Globus pallidus (tissue), 1 donor: ENCODE data around the gene RBCK1.
"Not testable (repeated sequence)": the region's sequence is repeated elsewhere in the genome, so short reads cannot be mapped to it uniquely, and the experiment has no call there.

Source experiments
- DNase-seq: peaks from one replicate; pipeline ENCODE4 v3.0.0-alpha.2; 2015; ENCODE audit warnings: low spot score

The RBCK1 gene

DNA sequence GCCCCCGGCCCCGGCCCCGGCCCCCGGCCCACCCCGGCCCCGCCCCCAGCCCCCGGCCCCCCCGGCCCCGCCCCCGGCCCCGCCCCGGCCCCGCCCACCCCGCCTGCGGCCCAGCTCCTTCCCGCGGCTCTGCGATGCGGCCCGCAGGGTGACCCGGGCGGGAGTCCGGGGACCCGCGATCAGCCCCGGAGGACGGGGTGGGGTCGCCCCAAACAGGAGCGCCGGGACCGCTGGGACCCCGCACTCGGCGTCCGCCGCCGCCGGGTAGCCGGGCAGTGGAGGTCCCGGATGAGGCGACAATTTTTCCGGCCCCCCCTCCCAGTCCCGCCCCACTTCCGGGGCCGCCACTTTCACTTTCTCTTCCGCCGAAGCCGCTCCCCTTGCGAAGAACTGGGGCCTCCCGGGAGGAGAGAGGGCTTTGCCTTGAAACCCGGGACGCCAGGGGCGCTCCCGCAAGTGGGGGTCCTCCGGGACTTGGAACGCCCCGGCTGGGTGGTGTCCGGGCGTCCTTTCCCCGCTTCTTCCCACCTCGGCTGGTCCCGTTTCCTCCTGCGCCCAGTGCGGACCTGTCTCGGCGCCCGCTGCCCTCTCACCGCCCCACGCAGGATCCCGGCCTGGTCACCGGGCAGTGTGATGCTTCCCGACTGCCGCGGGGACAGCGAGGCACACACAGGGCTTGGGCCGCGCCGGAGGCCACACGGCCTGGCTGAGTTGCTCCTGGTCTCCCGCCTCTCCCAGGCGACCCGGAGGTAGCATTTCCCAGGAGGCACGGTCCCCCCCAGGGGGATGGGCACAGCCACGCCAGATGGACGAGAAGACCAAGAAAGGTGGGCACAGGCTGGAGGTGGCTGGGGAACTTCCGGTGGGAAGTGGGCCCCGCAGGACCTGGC, at the start of gene RBCK1:
RBCK1 (plus strand) TSS at position 347 of the 890 bp plus-strand sequence; CDS start at position 806, 459 bp downstream.
- DNase-seq, result peak; percentile 79

DNA sequence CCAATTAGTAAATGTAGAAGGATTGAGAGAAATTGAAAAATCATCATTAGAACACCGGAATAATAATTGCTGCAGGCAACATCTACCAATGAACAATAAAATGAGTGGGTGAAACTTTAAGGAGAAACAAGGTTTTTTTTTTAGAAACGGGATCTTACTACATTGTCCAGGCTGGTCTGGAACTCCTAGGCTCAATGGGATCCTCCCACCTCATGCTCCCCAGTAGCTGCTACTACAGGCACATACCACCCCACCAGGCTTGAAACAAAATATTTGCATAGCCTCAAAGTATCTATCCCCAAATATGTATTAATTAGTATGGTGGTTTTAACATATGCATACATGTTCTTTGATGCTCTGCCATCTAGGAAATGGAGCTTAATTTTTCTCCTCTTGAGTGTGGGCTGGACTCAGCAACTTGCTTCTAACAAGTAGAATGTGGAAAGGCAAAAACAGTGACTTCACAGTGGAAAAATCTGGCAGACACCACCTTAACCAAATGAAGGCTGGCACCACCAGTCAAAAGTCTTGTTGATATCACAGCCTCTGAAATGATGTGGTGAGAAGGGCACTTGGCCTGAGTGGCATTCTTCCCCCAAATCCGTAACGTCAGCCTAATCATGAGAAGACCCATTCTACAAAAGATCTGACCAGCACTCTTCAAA, 49.1 kb upstream of the RBCK1 start:
- DNase-seq, result no peak

DNA sequence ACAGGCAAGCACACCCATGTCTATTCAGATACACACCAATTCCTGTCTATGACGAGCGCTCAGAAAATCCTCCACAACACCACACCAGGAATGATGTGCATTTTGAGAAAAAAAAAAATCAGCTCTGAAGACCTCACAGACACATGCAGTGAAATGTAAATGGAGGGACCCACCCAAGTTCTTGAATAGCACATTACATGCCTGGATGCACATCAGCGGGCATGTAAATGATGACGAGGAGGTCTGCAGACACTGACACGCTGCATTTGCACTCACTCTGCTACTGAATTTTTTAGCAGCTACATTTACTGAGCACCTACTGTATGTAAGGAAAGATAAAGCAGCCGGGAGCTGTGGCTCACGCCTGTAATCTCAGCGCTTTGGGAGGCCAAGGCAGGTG, 46.5 kb upstream of the RBCK1 start:
- DNase-seq, result no peak

DNA sequence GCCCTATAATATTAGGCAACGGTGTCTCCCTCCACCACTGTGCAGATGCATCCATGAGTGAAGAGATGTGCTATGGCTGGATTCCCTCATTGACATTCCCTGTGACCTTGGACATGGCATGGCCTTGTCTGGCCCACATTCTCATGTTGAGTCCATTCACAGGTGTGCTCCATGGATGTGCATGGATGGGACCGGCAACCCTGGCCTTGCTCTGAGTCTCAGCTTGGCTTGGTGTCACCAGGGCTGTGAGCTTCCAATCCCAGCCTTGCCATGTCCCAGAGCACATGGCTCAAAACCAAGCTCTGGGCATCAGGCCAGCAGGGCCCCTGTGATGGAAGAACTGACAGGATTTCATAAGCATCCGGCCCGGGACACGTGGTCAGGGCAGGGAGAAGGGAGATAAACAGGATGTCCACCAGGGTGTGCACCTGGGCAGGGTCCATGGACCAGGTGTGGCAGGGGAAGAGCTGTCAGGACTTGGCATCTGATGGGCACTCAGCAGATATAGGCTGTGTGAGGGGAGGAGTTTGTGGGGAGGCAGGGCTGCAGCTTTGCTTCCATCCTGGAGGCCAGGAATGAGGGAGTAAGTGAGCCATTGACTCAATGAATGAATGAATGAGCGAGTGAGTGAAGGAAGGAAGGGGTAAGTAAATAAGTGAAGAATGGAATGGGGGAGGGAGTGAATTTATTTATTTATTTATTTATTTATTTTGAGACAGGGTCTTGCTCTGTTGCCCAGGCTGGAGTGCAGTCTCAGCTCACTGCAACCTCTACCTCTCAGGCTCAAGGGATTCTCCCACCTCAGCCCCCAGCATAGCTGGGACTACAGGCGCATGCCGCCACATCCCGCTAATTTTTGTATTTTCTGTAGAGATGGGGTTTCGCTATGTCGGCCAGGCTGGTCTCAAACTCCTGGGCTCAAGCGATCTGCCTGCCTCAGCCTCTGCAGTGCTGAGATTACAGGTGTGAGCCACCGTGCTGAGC, 45.5 kb upstream of the RBCK1 start:
- peak; percentile 53 for DNase-seq

DNA sequence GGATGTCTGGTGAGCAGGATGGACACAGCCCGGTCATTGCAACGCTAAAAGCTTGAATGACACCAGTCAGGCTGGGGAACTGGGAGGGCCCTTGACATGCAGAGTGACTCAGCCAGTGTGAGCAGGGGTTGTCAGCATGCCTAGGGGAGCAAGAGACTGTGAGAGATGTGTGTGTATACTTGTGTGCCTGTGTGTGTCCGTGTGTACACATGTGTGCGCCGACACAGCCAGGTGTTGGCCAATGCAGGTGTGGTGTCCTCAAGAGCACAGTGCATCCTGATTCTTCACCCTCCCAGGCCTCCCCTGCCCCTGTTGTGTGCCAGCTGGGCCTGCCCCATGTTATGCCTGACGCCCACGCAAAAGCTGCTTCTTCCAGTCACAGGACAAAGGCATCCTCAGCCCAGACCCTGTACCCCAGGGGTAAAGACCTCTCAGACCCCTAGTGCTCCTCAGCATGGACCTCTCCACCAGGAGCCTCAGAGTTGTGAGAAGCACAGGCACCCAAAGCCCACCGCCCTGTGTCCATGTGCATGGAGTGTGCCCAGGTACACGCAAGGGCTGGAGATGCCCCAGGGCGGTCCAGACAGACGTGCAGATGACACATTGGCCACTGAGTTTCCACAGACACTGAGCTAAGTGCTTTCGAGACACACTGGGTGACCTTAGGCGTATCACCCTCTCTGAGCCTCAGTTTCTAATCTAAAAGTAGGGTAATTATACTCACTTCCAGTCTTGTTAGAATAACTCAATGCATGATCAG, 44.6 kb upstream of the RBCK1 start:
- DNase-seq, result no peak

DNA sequence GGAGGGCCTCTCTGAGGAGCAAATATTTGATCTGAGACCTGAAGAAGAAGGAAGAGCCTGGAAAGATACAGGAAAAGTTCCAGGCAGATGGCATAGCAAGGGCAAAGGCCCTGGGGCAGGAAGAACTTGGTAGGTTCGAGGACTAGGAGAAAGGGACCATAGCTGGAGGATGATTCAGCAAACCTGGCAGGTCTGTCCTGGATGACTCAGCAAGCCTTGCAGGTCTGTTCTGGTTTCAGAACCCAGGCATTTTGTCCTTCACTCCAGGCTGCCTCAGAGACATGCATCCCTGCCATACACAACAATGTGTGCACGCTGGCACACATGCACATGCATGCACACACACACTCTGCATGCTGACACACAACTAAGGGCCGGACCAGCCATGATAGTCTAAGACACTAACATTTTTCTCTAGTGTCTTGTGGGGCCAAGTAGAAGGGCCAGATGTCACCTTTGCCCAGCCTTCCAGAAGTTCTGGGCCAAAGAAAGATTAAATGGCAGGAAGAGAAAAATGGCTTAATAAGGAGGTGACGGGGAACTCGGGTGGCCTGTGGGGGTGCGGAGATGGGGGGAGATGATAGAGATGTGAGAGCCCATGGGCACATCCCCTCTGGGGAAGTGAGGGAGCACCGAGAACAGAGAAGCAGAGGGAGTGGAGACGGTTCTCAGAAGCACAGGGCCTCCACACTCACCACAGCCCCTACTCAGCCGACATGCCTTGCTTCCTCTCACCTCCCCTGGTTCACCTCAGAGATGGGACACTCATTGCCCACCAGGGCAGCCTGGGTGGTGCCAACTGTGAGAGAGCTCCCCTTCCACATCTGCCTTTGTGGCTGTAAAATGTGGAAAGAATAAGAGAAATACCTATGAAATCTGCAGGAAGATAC, 42.9 kb upstream of the RBCK1 start:
- DNase-seq, result no peak

DNA sequence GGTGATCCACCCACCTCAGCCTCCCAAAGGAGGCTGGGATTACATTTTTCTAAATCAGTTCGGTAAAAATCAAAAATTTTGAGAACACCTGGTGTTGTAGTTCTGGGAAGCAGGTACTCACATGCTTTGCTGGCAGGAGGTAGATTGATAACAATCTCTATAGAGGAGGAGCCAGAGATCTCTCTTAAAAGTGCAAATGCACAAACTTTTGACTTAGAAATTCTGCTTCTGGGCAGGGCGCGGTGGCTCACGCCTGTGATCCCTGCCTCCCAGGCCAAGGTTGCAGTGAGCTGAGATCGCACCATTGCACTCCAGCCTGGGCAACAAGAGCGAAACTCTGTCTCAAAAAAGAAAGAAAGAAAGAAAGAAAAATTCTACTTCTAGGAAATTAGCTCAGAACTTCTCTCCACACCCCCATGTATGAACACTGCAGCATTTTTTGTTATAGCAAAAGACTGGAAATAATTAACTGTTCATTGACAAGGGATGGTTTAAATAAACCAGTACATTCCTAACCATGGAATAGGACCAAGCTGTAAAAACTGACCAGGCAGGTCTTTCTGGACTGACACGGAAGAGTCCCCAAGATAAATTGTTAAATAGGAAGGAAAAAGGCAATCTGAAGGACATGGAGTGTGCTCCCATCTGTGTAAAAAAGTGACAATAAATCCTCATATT, 41.9 kb upstream of the RBCK1 start:
- DNase-seq, result no peak

DNA sequence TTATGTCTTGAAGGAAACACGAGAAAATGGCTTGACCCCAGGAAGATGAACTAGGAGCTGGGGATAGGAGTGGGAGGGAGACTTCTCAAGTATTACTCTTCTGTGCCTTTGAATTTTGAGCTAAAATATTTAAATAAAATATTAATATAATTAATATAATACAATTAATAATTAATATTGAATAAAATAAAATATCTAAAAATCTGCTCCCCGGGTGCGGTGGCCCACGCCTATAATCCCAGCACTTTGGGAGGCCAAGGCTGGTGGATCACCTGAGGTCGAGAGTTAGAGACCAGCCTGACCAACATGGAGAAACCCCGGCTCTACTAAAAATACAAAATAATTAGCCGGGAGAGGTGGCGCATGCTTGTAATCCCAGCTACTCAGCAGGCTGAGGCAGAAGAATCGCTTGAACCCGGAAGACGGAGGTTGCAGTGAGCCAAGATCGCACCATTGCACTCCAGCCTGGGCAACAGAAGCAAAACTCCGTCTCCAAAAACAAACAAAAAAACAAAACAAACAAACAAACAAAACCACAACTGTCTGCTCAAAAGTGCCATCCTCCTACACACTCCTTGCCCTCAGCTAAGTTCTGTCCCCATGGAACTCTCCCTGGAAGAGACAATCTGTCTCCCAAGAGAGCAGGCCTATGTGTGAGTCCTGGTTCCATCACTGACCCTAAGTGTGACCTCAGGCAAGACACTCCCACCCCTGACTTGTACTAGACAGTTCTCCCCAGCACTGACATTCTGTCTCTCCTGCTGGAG, 41.2 kb upstream of the RBCK1 start:
- DNase-seq, result no peak

DNA sequence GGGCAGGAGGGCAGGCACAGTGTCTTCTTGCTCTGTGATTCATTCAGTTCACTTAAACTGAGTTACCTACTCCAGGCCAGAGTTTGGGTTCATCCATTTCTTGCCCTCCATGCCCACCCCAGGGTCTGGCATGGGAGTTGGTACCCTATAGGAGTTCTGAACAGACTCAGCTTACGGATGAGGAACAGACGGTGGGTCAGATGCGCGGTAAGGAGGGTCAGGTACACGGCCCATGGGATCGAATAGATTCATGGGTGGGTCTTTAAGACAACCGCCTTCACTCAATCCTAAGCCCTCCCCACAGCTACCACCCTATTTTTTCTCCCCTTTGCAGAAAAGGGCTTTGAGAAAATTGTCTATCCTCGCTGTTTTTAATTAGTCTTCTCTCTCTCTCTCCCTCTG, 40.6 kb upstream of the RBCK1 start:
- DNase-seq, result no peak

DNA sequence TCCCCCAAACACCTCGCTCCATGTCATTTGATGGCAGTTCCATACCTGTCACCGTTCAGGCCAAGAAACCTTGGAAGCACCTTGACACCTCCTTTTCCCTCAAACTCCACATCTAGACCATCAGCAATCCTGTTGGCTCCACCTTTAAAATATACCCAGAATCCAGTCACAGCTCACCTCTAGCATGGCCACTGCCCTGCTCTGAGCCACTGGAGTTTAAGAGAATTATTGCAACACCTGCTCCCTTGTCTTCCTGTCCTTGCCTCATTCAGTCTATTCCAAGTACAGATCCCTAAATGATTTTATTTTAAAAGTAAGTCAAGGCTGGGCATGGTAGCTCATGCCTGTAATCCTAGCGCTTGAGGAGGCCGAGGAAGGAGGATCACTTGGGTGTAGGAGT, 39.2 kb upstream of the RBCK1 start:
- no peak for DNase-seq

DNA sequence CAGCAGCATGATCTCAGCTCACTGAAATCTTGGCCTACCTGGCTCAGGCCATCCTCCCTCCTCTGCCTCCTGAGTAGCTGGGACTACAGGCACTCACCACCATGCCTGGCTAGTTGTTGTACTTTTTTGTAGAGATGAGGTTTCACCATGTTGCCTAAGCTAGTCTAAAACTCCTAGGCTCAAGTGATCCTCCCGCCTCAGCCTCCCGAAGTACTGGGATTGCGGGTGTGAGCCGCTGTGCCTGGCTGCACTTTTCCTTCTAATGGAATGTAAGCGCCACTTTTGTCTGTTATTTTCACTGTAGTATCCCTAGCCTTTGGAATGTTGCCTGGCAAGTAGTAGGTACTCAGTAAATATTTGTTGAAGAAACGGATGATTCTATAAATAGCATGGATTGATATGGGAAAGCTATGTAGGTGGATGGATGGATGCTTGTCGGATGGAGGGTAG, 37.9 kb upstream of the RBCK1 start:
- DNase-seq, result no peak

DNA sequence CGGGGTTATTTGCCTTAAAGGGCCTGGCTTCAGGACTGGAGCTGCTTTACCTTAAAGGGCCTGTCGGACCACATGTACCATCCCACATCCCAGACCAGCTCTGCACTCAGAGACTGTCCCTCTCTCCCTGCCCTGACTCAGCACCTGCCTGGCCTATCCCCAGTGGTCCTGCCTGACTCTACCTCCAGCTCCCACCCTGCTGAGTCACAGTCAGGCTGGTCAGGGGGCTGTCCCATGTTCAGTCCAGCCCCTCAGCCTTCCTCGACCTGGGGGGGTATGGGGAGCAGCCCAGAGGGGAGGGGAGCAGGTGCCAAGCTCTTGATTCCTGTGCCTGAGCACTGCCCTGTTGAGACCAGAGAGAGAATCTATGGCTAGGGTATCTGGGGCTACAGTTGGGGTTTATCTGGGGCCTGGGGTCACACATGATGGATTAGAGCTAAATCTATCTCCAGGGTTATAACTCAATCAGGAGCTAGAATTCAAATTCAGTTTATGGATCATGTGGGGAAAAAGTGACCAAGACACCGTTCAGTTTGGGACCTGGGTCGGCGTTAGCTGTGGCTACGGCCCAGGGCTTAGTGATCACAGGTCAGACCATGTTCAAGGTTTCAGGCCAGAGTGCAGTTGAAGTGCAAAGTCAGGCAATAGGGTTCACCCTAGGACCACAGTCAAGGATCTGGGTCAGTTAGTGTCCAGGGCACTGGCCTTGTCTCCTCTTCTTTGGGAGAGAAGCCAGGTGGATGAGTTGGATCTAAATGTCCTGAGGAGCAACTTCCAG, 36.9 kb upstream of the RBCK1 start:
- no peak for DNase-seq

DNA sequence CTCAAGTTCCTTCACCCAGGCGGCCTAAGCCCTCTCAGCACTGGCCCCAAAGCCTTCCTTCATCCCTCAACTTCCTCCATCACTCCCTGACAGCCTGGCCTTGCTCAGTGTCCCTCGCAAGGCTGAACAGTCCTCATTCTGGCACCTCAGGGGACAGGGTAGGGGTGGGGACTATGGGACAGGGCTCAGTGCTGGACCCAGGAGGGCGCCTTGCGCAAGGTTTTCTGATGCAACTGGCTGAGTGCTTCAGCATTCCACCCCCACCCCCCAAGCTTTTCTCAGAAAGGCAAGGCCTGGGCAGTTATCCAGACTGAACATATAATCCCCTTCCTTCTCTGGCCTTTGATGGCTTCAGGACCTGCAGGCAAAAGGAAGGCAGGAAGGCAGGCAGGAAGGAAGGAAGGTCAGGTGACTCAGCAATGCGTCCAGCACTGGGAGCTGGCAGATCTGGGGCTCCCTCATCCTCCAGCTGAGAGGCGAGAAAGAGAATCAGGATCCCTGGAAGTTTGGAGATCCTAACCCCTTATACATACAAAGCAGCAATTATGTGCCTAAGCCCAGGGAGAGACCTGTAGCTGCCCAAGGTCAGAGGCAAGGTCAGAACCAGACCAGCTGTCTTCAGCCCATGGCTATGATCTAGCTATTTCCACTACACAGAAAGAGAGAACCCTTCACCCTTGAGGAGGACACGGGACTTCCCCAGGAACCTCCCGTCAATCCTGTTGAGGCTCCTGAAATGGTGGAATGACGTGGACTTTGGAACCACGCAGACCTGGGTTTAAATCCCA, 36.1 kb upstream of the RBCK1 start:
- DNase-seq, result no peak

DNA sequence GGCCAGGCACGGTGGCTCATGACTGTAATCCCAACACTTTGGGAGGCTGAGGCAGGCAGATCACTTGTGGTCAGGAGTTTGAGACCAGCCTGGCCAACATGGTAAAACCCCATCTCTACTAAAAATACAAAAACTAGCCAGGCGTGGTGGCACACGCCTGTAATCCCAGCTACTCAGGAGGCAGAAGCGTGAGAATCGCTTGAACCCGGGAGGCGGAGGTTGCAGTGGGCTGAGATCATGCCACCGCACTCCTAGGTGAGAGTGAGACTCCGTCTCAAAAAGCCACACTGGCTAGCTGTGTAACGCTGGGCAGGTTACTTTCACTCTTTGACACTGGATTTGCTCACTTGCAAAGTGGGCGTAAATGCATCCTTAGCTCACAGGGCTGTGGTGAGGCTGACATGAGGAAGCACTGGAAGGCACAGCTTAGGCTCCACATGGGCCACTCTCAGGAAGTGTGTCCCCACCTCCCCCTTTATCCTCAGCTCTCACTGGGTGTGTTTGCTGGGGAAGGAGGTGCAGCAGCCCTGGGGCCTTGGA, 35.5 kb upstream of the RBCK1 start:
- DNase-seq, result not testable (repeated sequence)

DNA sequence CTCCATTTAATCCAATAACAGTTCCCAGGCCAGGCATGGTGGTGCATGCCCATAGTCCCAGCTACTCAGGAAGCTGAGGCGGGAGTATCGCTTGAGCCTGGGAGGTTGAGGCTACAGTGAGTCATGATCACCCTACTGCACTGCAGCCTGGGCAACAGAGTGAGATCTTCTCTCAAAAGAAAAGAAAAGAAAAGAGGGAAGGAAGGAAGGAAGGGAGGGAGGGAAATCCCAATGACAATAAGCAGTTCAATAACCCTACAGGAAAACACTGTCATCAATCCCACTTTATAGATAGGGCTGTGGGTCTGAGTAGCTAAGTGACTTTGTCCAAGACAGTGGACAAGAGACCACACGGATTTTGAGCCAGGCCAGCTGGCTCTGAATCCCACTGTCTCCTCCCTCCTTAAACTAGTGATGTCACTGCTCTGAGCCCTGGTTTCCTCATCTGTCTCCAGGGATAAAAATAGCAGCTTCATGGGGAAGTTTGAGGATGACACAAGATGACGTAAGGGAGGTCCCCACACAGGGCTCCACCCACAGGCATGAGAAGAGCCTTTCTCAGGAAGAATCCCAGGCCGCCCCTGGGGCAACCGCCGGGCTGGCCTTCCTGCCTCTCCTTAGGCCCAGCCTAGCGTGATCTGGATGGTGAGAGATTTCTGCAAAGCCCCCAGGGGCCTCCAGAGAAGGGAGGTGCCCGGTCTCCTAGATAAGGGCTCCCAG, 34.8 kb upstream of the RBCK1 start:
- DNase-seq, result no peak

DNA sequence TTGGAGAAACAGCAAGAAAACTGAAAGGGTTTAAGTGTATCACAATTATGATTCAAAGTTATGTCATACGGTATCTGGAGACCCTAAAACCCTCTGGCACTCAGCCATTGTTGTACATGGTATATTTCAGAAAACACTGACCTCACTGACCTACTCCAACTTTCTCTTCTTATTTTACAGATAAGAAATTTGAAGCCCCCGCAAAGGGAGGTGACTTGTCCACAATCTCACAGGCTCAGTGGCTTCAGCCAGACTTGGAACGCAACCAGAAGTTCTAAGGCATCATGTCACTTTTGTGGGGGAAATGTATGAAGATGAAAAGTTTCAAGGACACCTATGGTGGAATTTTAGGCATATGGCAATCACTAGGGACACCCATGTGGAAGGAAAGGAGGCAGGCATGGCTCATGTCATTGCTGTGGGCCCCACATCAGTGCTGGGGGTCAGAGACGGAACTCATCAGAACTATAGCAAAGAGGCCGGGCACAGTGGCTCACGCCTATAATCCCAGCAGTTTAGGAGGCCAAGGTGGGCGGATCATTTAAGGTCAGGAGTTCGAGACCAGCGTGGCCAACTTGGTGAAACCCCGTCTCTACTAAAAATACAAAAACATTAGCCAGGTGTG, 32.7 kb upstream of the RBCK1 start:
- no peak for DNase-seq
